SH-SY5Y (cell line): ENCODE data around the gene CCDC160.

Source experiments
- GATA2 ChIP-seq: IDR thresholded peaks from 2 replicates; pipeline ENCODE4 v1.6.1; 2011; ENCODE audit warnings: mild to moderate bottlenecking, low read depth, low read length
- GATA3 ChIP-seq: IDR thresholded peaks from 2 replicates; pipeline ENCODE4 v1.6.1; 2011; ENCODE audit warnings: low read depth, mild to moderate bottlenecking, low read length, moderate library complexity

GRCh38 chrX:134191281-134191680 lies 45.7 kb upstream of the CCDC160 start:
- TF ChIP-seq GATA2: no peak
- no peak for TF ChIP-seq GATA3
